Esophagus muscularis mucosa (tissue), 4 donors: ENCODE results near the gene RAB32. TPM values are rescaled to one million over a fixed set of nuclear protein-coding genes. Genes with fewer than 3 reads are reported as not detected.
"Not testable (repeated sequence)": the region's sequence is repeated elsewhere in the genome, so short reads cannot be mapped to it uniquely, and the experiment has no call there.

Experiments
- DNase-seq: peaks from one replicate; pipeline ENCODE4 v3.0.0-alpha.2; 2017; ENCODE audit errors: extremely low spot score
- H3K27ac ChIP-seq, 4 donors: fragments of 200-600 bp; sonication (generic); replicated peaks in 1 of 4; 1 replicate in 3 of 4; 2 replicates in 1 of 4; pipeline ENCODE4 v1.5.1; 2016 to 2019; ENCODE audit warnings: mild to moderate bottlenecking in 1 of 4
- H3K27me3 ChIP-seq, 4 donors: fragments of 200-600 bp; sonication (generic); one replicate each; pipeline versions ENCODE4 v1.5.1 to v1.6.0; 2016 to 2019
- H3K36me3 ChIP-seq, 4 donors: fragments of 200-600 bp; sonication (generic); one replicate each; pipeline ENCODE4 v1.5.1; 2016 to 2019
- H3K4me1 ChIP-seq, 4 donors: fragments of 200-600 bp; sonication (generic); one replicate each; pipeline ENCODE4 v1.5.1; 2016 to 2019
- H3K4me3 ChIP-seq, 4 donors: fragments of 200-600 bp; sonication (generic); 1 replicate in 2 of 4; 2 replicates in 2 of 4; pipeline ENCODE4 v1.5.1; 2016 to 2019; ENCODE audit warnings: mild to moderate bottlenecking in 4 of 4, moderate library complexity in 1 of 4
- H3K9me3 ChIP-seq, 4 donors: fragments of 200-600 bp; sonication (generic); 1 replicate in 3 of 4; 2 replicates in 1 of 4; pipeline ENCODE4 v1.5.1; 2016 to 2019
- CTCF ChIP-seq, 3 experiments: fragments of 200-600 bp in 2 of 3; fragments of 450-650 bp in 1 of 3; sonication (generic) in 2 of 3; IDR thresholded peaks; one replicate each; pipeline ENCODE4 v1.5.1; 2017 to 2019; ENCODE audit warnings: antibody characterized with exemption in 3 of 3, mild to moderate bottlenecking in 2 of 3, moderate library complexity in 1 of 3
- EP300 ChIP-seq: sonication (generic); formaldehyde crosslinking; IDR thresholded peaks from one replicate; pipeline ENCODE4 v1.6.1; 2017; ENCODE audit warnings: antibody characterized with exemption
- POLR2A ChIP-seq: fragments of 450-650 bp; IDR thresholded peaks from one replicate; pipeline ENCODE4 v1.6.1; 2017; ENCODE audit warnings: antibody characterized with exemption, moderate library complexity, mild to moderate bottlenecking, low read depth
- POLR2AphosphoS5 ChIP-seq, 2 donors: sonication (generic); formaldehyde crosslinking; IDR thresholded peaks; one replicate each; pipeline ENCODE4 v1.6.1; 2017; ENCODE audit warnings: antibody characterized with exemption in 2 of 2
- WGBS: methylation state at CpG from one replicate; pipeline ENCODE4 v1.1.5; 2018; 5-methylcytosine and 5-hydroxymethylcytosine counted together
- intact Hi-C: fragments of 100-400 bp; cut with DNase I; formaldehyde crosslinking; loops from one replicate; pipeline ENCODE4 v1.15.1; 2023
- total RNA-seq, 4 donors: library from RNA; depleted of rRNA; stranded (reverse); fragments of >200 nt; gene quantifications; one replicate each; pipeline versions ENCODE4 v1.1.0 to v1.2.1, GENCODE V29; 2016

The RAB32 gene
- total RNA-seq, 4 donors from 2014 or later = 36.5 to 61.0 (median 45.9) TPM

- peaks cover 7 to 40% (median 23%) of the 10 kb centered on the region in 4 donors for H3K36me3 ChIP-seq
- intact Hi-C loops = no loop called here
- WGBS = 87% methylated on average over 7 of the region's 7 CpGs
- peaks cover 3 to 29% (median 7%) of the 10 kb centered on the region in 4 donors for H3K4me1 ChIP-seq
- DNase-seq = no peak
- no peaks in the 10 kb centered on the region for H3K9me3 ChIP-seq
- H3K27me3 ChIP-seq = no peaks in the 10 kb centered on the region
- H3K4me3 ChIP-seq = no peak overlapping the region
- no peak for TF ChIP-seq POLR2AphosphoS5 (IDR thresholded peaks at IDR 0.05)
- no peak for TF ChIP-seq CTCF (IDR thresholded peaks at IDR 0.05)
- no peak for TF ChIP-seq POLR2A
- no peak overlapping the region for H3K27ac ChIP-seq
Measured at GRCh38 chr6:146553377-146554135, 9.9 kb downstream of the RAB32 start.

- 75% methylated on average over 1 of the region's 1 CpG for WGBS
- no peaks in the 10 kb centered on the region for H3K36me3 ChIP-seq
- no peak overlapping the region for H3K4me3 ChIP-seq
- no peak overlapping the region for H3K27ac ChIP-seq
- TF ChIP-seq POLR2AphosphoS5 (IDR thresholded peaks at IDR 0.05) = no peak
- no peak for TF ChIP-seq EP300
- no peak for TF ChIP-seq CTCF (IDR thresholded peaks at IDR 0.05)
- no peak for TF ChIP-seq POLR2A
- no peaks in the 10 kb centered on the region for H3K9me3 ChIP-seq
- no peaks in the 10 kb centered on the region for H3K4me1 ChIP-seq
- DNase-seq = no peak
- intact Hi-C loops = no loop called here
- H3K27me3 ChIP-seq = no peaks in the 10 kb centered on the region
Measured at GRCh38 chr6:146560607-146561006, 17.0 kb downstream of the RAB32 start.

- H3K4me1 ChIP-seq, H3K36me3 ChIP-seq, DNase-seq, H3K27ac ChIP-seq, H3K27me3 ChIP-seq, H3K4me3 ChIP-seq, intact Hi-C loops: not testable (repeated sequence)
- H3K9me3 ChIP-seq = peaks cover 0 to 13% (median 3%) of the 10 kb centered on the region in 4 donors
- WGBS = 80% methylated on average over 2 of the region's 2 CpGs
Measured at GRCh38 chr6:146566661-146567060, 23.0 kb downstream of the RAB32 start.

GRCh38 chr6:146568619-146569018 lies 25.0 kb downstream of the RAB32 start:
- H3K27me3 ChIP-seq, H3K4me3 ChIP-seq, H3K27ac ChIP-seq, H3K36me3 ChIP-seq, H3K4me1 ChIP-seq, intact Hi-C loops, DNase-seq: not testable (repeated sequence)
- 85% methylated on average over 3 of the region's 3 CpGs for WGBS
- peaks cover 0 to 18% (median 6%) of the 10 kb centered on the region in 4 donors for H3K9me3 ChIP-seq

- no peak for DNase-seq
- Histone ChIP-seq H3K4me3 (no peak overlapping the region), H3K27ac (no peak overlapping the region), H3K9me3 (peaks cover 0 to 18% (median 10%) of the 10 kb centered on the region in 4 donors), H3K36me3 (no peaks in the 10 kb centered on the region), H3K4me1 (no peaks in the 10 kb centered on the region), H3K27me3 (no peaks in the 10 kb centered on the region)
- WGBS = 97% methylated on average over 1 of the region's 1 CpG
- intact Hi-C loops = no loop called here
- TF ChIP-seq POLR2AphosphoS5 (IDR thresholded peaks at IDR 0.05) (no peak), EP300 (no peak), CTCF (IDR thresholded peaks at IDR 0.05) (no peak)
Measured at GRCh38 chr6:146574211-146574610, 30.6 kb downstream of the RAB32 start.

GRCh38 chr6:146578054-146578453 lies 34.4 kb downstream of the RAB32 start:
- no peak overlapping the region for H3K4me3 ChIP-seq
- no peaks in the 10 kb centered on the region for H3K27me3 ChIP-seq
- no peaks in the 10 kb centered on the region for H3K36me3 ChIP-seq
- no peak for DNase-seq
- H3K27ac ChIP-seq = no peak overlapping the region
- H3K9me3 ChIP-seq = peaks cover 0 to 7% (median 0%) of the 10 kb centered on the region in 4 donors
- H3K4me1 ChIP-seq = no peaks in the 10 kb centered on the region
- TF ChIP-seq CTCF (IDR thresholded peaks at IDR 0.05) = no peak
- TF ChIP-seq POLR2A = no peak
- TF ChIP-seq EP300 = no peak
- TF ChIP-seq POLR2AphosphoS5 (IDR thresholded peaks at IDR 0.05) = no peak
- intact Hi-C loops = no loop called here
